Muscle of arm (tissue), 12 donors: ENCODE results near the gene KLHL42. TPM values are rescaled to one million over a fixed set of nuclear protein-coding genes. Genes with fewer than 3 reads are reported as not detected.
"Not testable (repeated sequence)": the region's sequence is repeated elsewhere in the genome, so short reads cannot be mapped to it uniquely, and the experiment has no call there.

Experiments
- DNase-seq: peaks from one replicate; pipeline ENCODE4 v3.0.0-alpha.2; 2013
- polyA plus RNA-seq, 12 donors: library from polyadenylated mRNA; unstranded; fragments of 120-200 nt; gene quantifications; one replicate each; pipeline ENCODE4 v1.2.1, GENCODE V29; 2013; ENCODE audit not compliant: insufficient read length in 12 of 12

KLHL42 gene
- polyA plus RNA-seq, 12 donors: 12.4 to 23.3 (median 15.6) TPM; not detected in 1

DNA sequence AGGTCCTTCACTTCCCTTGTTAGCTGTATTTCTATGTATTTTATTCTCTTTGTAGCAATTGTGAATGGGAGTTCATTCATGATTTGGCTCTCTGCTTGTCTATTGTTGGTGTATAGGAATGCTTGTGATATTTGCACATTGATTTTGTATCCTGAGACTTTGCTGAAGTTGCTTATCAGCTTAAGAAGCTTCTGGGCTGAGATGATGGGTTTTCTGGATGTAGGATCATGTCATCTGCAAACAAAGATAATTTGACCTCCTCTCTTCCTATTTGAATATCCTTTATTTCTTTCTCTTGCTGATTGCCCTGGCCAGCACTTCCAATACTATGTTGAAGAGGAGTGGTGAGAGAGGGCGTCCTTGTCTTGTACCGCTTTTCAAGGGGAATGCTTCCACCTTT, 67.3 kb downstream of the KLHL42 start:
- not testable (repeated sequence) for DNase-seq

DNA sequence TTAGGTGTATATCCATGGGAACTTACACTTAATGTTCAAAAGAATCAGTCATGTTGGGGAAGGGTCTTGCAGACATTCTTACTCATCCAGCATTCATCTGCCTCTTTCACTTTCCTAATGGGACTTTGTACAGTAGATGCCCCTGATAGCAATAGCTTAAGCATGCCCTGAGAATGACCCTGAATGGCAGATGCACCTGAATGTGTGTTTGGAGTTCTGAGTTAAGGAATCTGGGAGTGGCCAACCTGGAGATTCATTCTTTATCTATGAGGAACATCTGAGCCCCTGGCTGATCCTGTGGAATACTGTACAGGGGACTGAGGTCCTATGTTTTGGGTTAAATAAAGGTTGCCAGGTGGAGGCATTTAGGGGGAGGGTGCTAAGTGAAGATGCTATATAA, 71.3 kb downstream of the KLHL42 start:
- DNase-seq: no peak

DNA sequence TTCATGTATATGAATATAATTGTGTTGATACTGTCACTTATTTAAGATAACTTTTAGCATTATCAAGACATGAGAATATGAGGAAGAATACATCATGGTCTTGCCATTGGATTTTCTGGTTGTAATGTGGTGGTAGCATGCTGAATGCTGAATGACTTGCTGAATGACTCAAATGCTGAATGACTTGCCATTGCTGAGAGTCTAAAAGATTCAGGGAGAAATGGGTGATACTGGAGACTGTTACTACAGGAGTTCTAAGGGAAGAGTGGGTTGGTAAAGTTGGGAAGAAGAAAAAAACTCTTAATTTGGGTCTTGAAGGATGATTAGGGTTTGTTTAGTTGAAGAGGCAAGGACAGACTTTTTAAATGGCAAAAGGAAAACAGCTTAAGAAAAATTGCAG, 72.1 kb downstream of the KLHL42 start:
- no peak for DNase-seq

Other genes starting within 250 kb of the KLHL42 start
- 1 to 10 TPM in 10 of 12 donors, not detected in 2; 1.1 to 2.3 (median 1.7) TPM for gene REP15, start 83.8 kb upstream of the KLHL42 start, polyA plus RNA-seq
- 10 to 100 TPM in 11 of 12 donors, not detected in 1; 40.7 to 62.7 (median 54.7) TPM for gene MRPS35, start 69.4 kb upstream of the KLHL42 start, polyA plus RNA-seq
- under 1 TPM in 5 of 12 donors, not detected in 7; 0.17 to 0.39 (median 0.20) TPM for gene MANSC4, start within 50 bp of the KLHL42 start, polyA plus RNA-seq
- gene PTHLH, start 192.5 kb downstream of the KLHL42 start, polyA plus RNA-seq: 1 to 10 TPM in 9 of 12 donors, under 1 TPM in 1, not detected in 2; 0.89 to 8.1 (median 2.0) TPM